Erythroblast (primary cell): ENCODE data around the gene MARK2.

Source experiments
- GATA1 ChIP-seq: IDR thresholded peaks from 2 replicates; pipeline ENCODE4 v1.6.1; 2011; ENCODE audit warnings: low read depth, mild to moderate bottlenecking, control low read depth, low read length, moderate library complexity
- POLR2A ChIP-seq: IDR thresholded peaks from 2 replicates; pipeline ENCODE4 v1.6.1; 2011; ENCODE audit warnings: mild to moderate bottlenecking, low read length

DNA sequence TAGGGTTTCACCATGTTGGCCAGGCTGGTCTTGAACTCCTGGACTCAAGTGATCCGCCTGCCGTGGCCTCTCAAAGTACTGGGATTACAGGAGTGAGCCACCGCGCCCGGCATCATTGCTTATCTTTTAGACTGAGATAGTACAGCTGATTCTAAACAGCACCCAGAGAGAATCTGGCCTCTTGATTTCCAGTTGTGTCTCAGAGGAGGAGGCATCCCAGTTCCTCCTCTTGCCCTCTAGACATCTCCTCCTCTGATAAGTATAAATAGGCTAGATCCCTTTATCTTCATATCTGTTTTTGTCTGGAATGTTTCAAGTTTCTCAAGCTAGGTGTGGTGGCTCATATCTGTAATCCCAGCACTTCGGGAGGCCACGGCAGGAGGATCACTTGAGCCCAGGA is 7.0 kb downstream of the MARK2 start:
- TF ChIP-seq POLR2A (no peak), GATA1 (no peak)
